Lower leg skin (tissue), 4 donors: Measurements from ENCODE around the gene PANX1. TPM values are rescaled to one million over a fixed set of nuclear protein-coding genes. Genes with fewer than 3 reads are reported as not detected.

Experiments
- DNase-seq, 2 donors: peaks; one replicate each; pipeline ENCODE4 v3.0.0-alpha.2; 2019; ENCODE audit warnings: low spot score in 2 of 2
- H3K4me3 ChIP-seq: fragments of 200-600 bp; sonication (generic); 2 replicates; pipeline ENCODE4 v1.5.1; 2017; ENCODE audit warnings: mild to moderate bottlenecking, low read depth; ENCODE audit not compliant: poor library complexity, severe bottlenecking
- POLR2A ChIP-seq, 2 donors: fragments of 450-650 bp; IDR thresholded peaks; one replicate each; pipeline ENCODE4 v1.6.1; 2016 to 2017; ENCODE audit warnings: antibody characterized with exemption in 2 of 2, mild to moderate bottlenecking in 1 of 2, moderate library complexity in 1 of 2
- WGBS, 2 donors: methylation state at CpG; one replicate each; pipeline ENCODE4 v1.1.5; 2018; 5-methylcytosine and 5-hydroxymethylcytosine counted together
- intact Hi-C: fragments of 100-400 bp; cut with DNase I; formaldehyde crosslinking; loops from one replicate; pipeline ENCODE4 v1.15.0; 2023; ENCODE audit warnings: low total_unique reads
- total RNA-seq, 4 donors: library from RNA; depleted of rRNA; stranded (reverse); fragments of >200 nt; gene quantifications; one replicate each; pipeline ENCODE4 v1.1.0, GENCODE V29; 2016
- TF ChIP-seq, protein P1 (sequence below), 3 donors: fragments of 450-650 bp; IDR thresholded peaks; one replicate each; pipeline ENCODE4 v1.5.1; 2016; ENCODE audit warnings: antibody characterized with exemption in 3 of 3, mild to moderate bottlenecking in 3 of 3, moderate library complexity in 2 of 3

The PANX1 gene
- total RNA-seq, 4 donors from 2014 or later, result 15.1 to 27.7 (median 21.6) TPM

- no peak overlapping the region for H3K4me3 ChIP-seq
- DNase-seq, result no peak
- TF ChIP-seq, protein P1, sequence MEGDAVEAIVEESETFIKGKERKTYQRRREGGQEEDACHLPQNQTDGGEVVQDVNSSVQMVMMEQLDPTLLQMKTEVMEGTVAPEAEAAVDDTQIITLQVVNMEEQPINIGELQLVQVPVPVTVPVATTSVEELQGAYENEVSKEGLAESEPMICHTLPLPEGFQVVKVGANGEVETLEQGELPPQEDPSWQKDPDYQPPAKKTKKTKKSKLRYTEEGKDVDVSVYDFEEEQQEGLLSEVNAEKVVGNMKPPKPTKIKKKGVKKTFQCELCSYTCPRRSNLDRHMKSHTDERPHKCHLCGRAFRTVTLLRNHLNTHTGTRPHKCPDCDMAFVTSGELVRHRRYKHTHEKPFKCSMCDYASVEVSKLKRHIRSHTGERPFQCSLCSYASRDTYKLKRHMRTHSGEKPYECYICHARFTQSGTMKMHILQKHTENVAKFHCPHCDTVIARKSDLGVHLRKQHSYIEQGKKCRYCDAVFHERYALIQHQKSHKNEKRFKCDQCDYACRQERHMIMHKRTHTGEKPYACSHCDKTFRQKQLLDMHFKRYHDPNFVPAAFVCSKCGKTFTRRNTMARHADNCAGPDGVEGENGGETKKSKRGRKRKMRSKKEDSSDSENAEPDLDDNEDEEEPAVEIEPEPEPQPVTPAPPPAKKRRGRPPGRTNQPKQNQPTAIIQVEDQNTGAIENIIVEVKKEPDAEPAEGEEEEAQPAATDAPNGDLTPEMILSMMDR (IDR thresholded peaks at IDR 0.05), result no peak
- no peak for TF ChIP-seq POLR2A (IDR thresholded peaks at IDR 0.05)
- intact Hi-C loops, result no loop called here
- WGBS, 2 donors, result 94 to 97% methylated on average over 11 of the region's 11 CpGs
These were observed 49.7 kb downstream of the PANX1 start for GRCh38 chr11:94178331-94178730.

DNA sequence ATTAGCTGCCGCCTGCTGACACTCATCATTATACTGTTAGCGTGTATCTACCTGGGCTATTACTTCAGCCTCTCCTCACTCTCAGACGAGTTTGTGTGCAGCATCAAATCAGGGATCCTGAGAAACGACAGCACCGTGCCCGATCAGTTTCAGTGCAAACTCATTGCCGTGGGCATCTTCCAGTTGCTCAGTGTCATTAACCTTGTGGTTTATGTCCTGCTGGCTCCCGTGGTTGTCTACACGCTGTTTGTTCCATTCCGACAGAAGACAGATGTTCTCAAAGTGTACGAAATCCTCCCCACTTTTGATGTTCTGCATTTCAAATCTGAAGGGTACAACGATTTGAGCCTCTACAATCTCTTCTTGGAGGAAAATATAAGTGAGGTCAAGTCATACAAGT lies 51.1 kb downstream of the PANX1 start:
- DNase-seq, result no peak
- intact Hi-C loops, result no loop called here
- TF ChIP-seq, protein P1 (IDR thresholded peaks at IDR 0.05), result no peak
- TF ChIP-seq POLR2A (IDR thresholded peaks at IDR 0.05), result no peak
- 94 to 95% methylated on average over 12 of the region's 12 CpGs for WGBS, 2 donors
- H3K4me3 ChIP-seq, result no peak overlapping the region

DNA sequence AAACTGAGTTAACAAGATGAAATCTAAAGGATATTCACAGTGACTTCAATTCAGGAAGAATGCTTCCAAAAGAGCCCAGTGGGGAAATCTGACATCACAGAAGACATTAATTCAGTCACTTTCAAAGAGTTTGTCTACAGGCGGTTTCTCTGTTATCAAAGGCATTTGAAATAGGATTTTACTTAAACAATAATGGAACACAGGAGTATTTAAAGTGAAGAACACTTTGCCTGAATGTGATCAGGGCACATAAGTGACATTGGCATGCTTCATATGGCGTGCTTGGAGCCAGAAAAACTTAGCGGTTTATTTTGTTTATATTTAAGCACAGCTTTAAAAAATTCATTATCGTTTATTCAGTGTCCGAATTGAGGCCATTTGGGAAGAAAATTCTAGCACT lies 52.9 kb downstream of the PANX1 start:
- TF ChIP-seq POLR2A (IDR thresholded peaks at IDR 0.05), result no peak
- TF ChIP-seq, protein P1 (IDR thresholded peaks at IDR 0.05), result no peak
- DNase-seq, result no peak
- intact Hi-C loops, result no loop called here
- H3K4me3 ChIP-seq, result no peak overlapping the region
- 81 to 88% methylated on average over 5 of the region's 5 CpGs for WGBS, 2 donors

DNA sequence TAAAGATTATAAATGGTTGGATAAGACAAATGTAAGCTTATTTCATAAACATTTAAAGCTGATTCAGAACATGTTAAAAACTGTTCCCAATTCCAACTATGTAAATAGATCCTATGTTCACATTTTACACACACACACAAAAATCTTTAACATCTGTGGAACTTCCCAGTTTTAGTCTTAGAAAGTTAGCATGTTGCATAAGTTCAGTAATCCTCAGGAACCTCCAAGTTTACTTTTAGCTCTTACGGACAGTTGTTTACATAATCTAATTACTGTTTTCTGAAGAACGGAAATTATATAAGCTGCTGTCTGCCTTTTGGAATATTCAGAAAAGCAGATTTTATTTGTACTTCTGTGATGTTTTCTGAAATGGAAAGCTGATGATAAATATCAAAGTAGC lies 53.3 kb downstream of the PANX1 start:
- TF ChIP-seq POLR2A (IDR thresholded peaks at IDR 0.05), result no peak
- TF ChIP-seq, protein P1 (IDR thresholded peaks at IDR 0.05), result no peak
- no peak overlapping the region for H3K4me3 ChIP-seq
- no peak for DNase-seq
- WGBS, 2 donors, result 81 to 91% methylated on average over 2 of the region's 2 CpGs
- intact Hi-C loops, result no loop called here

DNA sequence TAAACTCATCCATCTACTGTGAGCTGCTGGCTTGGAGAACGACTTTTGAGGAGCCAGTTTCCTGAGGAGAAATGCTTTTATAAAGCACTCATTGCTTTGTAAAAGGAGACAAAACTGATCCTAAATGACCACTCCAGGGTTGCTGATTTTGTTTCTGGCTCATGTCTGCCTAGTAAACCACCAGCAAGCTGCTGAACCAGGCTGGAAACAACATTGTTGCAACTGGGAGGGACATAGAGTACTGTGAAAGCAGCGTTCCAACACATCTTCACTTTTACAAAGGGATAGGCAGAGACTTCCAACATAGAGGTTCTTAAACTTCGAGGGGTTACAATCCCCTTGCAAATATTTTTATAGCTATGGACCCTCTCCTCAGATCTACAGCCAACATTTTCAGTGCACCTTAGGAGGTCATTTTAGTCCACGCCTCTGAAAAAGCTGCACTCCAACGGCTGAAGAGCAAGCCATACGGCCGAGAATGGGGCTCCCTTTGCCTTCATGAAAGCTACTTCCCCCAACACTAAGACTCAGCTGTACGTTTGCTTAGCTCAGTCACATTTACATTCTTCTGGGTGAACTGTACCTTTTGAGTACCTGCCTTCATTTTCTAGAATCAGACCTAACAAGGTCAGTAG lies 54.7 kb downstream of the PANX1 start:
- TF ChIP-seq POLR2A (IDR thresholded peaks at IDR 0.05), result no peak
- TF ChIP-seq, protein P1 (IDR thresholded peaks at IDR 0.05), result no peak
- 95 to 96% methylated on average over 8 of the region's 8 CpGs for WGBS, 2 donors
- H3K4me3 ChIP-seq, result no peak overlapping the region
- intact Hi-C loops, result no loop called here
- DNase-seq, result no peak

- H3K4me3 ChIP-seq, result no peak overlapping the region
- WGBS, 2 donors, result 50 to 55% methylated on average over 7 of the region's 7 CpGs
- TF ChIP-seq, protein P1 (IDR thresholded peaks at IDR 0.05), result no peak
- no peak for TF ChIP-seq POLR2A (IDR thresholded peaks at IDR 0.05)
- intact Hi-C loops, result no loop called here
- no peak for DNase-seq
These were observed 55.2 kb downstream of the PANX1 start for GRCh38 chr11:94183886-94184264.
